Subcutaneous abdominal adipose tissue (tissue), 5 donors: ENCODE measurements around the gene S1PR3.

Source experiments
- H3K27ac ChIP-seq: one replicate; pipeline ENCODE4 v1.7.0; 2013; ENCODE audit warnings: low read depth, mild to moderate bottlenecking, inconsistent platforms, low read length, moderate library complexity
- H3K27me3 ChIP-seq, 5 donors: one replicate each; pipeline ENCODE4 v1.7.0; 2013; ENCODE audit warnings: low read length in 5 of 5, inconsistent platforms in 1 of 5; ENCODE audit not compliant: control insufficient read depth in 5 of 5, insufficient read depth in 4 of 5
- H3K36me3 ChIP-seq, 5 donors: one replicate each; pipeline ENCODE4 v1.7.0; 2013; ENCODE audit warnings: low read length in 5 of 5; ENCODE audit not compliant: control insufficient read depth in 5 of 5, insufficient read depth in 5 of 5
- H3K4me1 ChIP-seq, 5 donors: one replicate each; pipeline ENCODE4 v1.7.0; 2013; ENCODE audit warnings: low read length in 5 of 5, mild to moderate bottlenecking in 3 of 5, moderate library complexity in 1 of 5; ENCODE audit not compliant: control insufficient read depth in 5 of 5, insufficient read depth in 5 of 5
- H3K4me3 ChIP-seq, 5 donors: one replicate each; pipeline ENCODE4 v1.7.0; 2013; ENCODE audit warnings: low read length in 5 of 5, low read depth in 1 of 5
- H3K9ac ChIP-seq, 5 donors: one replicate each; pipeline ENCODE4 v1.7.0; 2013; ENCODE audit warnings: low read length in 5 of 5, mild to moderate bottlenecking in 4 of 5, moderate library complexity in 3 of 5
- H3K9me3 ChIP-seq, 5 donors: one replicate each; pipeline ENCODE4 v1.7.0; 2013; ENCODE audit warnings: low read length in 5 of 5; ENCODE audit not compliant: control insufficient read depth in 5 of 5
- donor health status: healthy.
- donor health status: healthy.
- donor health status: healthy.
- donor health status: healthy.
- donor health status: healthy.

The S1PR3 gene

DNA sequence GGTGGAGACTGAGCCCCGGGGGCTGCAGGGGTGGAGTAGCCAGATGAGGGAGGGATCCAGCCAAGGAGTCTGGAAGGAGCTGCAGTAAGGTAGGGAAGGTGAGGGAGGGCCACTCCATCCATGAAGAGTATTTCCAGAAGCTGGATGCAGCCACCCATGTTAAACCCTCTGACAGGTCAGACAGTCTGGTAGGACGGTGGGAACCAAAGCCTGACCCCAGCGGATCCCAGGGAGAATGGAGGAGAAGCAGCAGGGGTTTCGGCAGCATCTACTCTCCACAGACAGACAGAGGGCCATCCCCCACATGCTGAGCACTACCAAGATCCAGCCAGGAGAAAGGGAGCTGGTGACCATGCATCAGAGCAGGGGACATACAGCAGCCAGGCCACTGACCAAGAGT lies 22.5 kb upstream of the S1PR3 start:
- H3K27me3 ChIP-seq: peaks cover 0 to 6% (median 0%) of the 10 kb centered on the region in 5 donors
- H3K9ac ChIP-seq: no peak overlapping the region
- no peak overlapping the region for H3K27ac ChIP-seq
- no peaks in the 10 kb centered on the region for H3K4me1 ChIP-seq
- H3K4me3 ChIP-seq: no peak overlapping the region
- peaks cover 0 to 12% (median 9%) of the 10 kb centered on the region in 5 donors for H3K9me3 ChIP-seq
- H3K36me3 ChIP-seq: no peaks in the 10 kb centered on the region

- Histone ChIP-seq H3K9me3 (peaks cover 0 to 12% (median 9%) of the 10 kb centered on the region in 5 donors), H3K4me1 (no peaks in the 10 kb centered on the region), H3K27ac (no peak overlapping the region), H3K4me3 (no peak overlapping the region), H3K36me3 (no peaks in the 10 kb centered on the region), H3K9ac (no peak overlapping the region), H3K27me3 (peaks cover 0 to 8% (median 0%) of the 10 kb centered on the region in 5 donors)
Observed at GRCh38 chr9:88969646-88970373, 21.5 kb upstream of the S1PR3 start.

GRCh38 chr9:88971131-88971960 lies 19.9 kb upstream of the S1PR3 start:
- H3K4me1 ChIP-seq: no peaks in the 10 kb centered on the region
- peaks cover 0 to 8% (median 3%) of the 10 kb centered on the region in 5 donors for H3K27me3 ChIP-seq
- no peak overlapping the region for H3K9ac ChIP-seq
- no peaks in the 10 kb centered on the region for H3K36me3 ChIP-seq
- no peak overlapping the region for H3K4me3 ChIP-seq
- peaks cover 0 to 12% (median 9%) of the 10 kb centered on the region in 5 donors for H3K9me3 ChIP-seq
- no peak overlapping the region for H3K27ac ChIP-seq

GRCh38 chr9:88972401-88972800 lies 18.9 kb upstream of the S1PR3 start:
- Histone ChIP-seq H3K4me3 (no peak overlapping the region), H3K36me3 (no peaks in the 10 kb centered on the region), H3K27ac (no peak overlapping the region), H3K9ac (no peak overlapping the region), H3K4me1 (no peaks in the 10 kb centered on the region), H3K9me3 (peaks cover 0 to 12% (median 9%) of the 10 kb centered on the region in 5 donors), H3K27me3 (peaks cover 0 to 8% (median 3%) of the 10 kb centered on the region in 5 donors)

- H3K4me3 ChIP-seq: no peak overlapping the region
- peaks cover 0 to 8% (median 3%) of the 10 kb centered on the region in 5 donors for H3K27me3 ChIP-seq
- no peaks in the 10 kb centered on the region for H3K36me3 ChIP-seq
- peaks cover 0 to 12% (median 9%) of the 10 kb centered on the region in 5 donors for H3K9me3 ChIP-seq
- no peak overlapping the region for H3K9ac ChIP-seq
- H3K27ac ChIP-seq: no peak overlapping the region
- H3K4me1 ChIP-seq: no peaks in the 10 kb centered on the region
Observed at GRCh38 chr9:88973281-88974045, 17.8 kb upstream of the S1PR3 start.

GRCh38 chr9:88974641-88975040 lies 16.6 kb upstream of the S1PR3 start:
- H3K4me3 ChIP-seq: no peak overlapping the region
- peaks cover 0 to 6% (median 4%) of the 10 kb centered on the region in 5 donors for H3K4me1 ChIP-seq
- H3K9me3 ChIP-seq: peaks cover 0 to 12% (median 9%) of the 10 kb centered on the region in 5 donors
- no peaks in the 10 kb centered on the region for H3K36me3 ChIP-seq
- H3K27me3 ChIP-seq: peaks cover 0 to 8% (median 0%) of the 10 kb centered on the region in 5 donors
- H3K9ac ChIP-seq: no peak overlapping the region
- H3K27ac ChIP-seq: no peak overlapping the region

DNA sequence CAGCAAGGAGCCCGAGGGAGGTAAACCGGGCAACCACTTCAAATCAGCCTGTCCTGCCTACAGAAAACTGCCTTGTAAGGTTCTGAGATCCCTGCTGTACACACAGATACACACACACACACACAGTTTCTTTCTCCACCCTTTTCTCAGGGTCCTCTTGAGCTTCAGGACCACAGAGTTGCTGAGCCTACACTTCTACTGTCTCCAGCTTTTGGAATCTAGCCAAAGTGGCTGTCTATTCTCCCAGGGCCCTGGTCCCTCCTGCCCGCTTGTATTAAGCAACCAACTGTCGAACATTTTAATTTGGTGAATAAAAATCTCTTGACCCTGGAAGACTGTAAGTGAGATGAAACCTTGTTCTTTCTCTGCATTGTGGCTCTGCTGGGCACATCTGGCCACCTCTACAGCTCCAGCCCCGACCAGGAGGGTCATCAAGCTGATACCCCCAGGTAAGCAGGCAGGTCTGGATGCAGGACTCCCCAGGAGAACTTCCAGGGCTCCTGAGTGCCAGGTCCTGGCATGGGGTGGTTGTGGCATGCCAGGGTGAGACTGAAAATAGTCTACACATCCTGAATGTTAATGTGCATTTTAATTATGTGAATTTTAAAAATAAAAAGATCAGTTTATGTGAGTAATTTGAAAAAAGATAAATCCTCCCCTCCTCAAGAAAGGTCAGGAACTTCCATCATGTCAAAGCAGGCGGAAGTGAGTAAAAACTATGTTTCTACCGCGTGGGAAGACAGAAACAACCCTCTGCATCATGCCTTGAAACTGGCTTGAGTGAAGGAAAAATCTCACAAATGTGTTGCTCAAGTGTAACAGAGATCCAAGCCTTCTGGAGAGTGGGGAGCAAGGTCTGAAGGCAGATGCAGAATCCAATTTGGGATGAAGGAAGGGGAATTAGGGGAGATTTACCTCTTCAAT lies 15.0 kb upstream of the S1PR3 start:
- H3K36me3 ChIP-seq: no peaks in the 10 kb centered on the region
- no peak overlapping the region for H3K4me3 ChIP-seq
- peaks cover 0 to 6% (median 4%) of the 10 kb centered on the region in 5 donors for H3K4me1 ChIP-seq
- H3K9me3 ChIP-seq: peaks cover 0 to 12% (median 9%) of the 10 kb centered on the region in 5 donors
- H3K27me3 ChIP-seq: peaks cover 0 to 4% (median 0%) of the 10 kb centered on the region in 5 donors
- no peak overlapping the region for H3K27ac ChIP-seq
- no peak overlapping the region for H3K9ac ChIP-seq

DNA sequence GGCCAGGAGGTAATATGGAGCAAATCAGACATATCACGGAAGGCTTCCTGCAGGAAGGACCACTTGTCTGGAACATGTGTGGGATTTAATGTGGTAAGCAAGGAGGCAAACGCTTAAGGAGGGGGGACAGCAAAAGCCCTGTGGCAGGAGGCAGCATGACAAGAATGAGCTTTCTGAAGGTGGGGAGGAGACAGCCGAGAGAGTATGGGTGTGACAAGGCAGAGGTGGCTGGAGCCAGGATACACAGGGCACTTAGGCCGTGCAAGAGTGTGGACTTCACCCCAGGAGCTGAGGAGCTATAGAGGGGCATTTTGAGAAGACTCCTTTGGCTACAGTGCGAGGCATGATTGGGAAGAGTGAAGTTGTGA lies 14.4 kb upstream of the S1PR3 start:
- Histone ChIP-seq H3K9me3 (peaks cover 0 to 12% (median 9%) of the 10 kb centered on the region in 5 donors), H3K27ac (no peak overlapping the region), H3K4me3 (no peak overlapping the region), H3K27me3 (peaks cover 0 to 4% (median 0%) of the 10 kb centered on the region in 5 donors), H3K9ac (no peak overlapping the region), H3K36me3 (no peaks in the 10 kb centered on the region), H3K4me1 (peaks cover 0 to 6% (median 4%) of the 10 kb centered on the region in 5 donors)

- H3K27ac ChIP-seq: no peak overlapping the region
Observed at GRCh38 chr9:88978034-88978433, 13.2 kb upstream of the S1PR3 start.

More at GRCh38 chr9:88978034-88978433, 13.2 kb upstream of the S1PR3 start:
- no peak overlapping the region for H3K9ac ChIP-seq
- H3K4me3 ChIP-seq: no peak overlapping the region
- peaks cover 0 to 4% (median 0%) of the 10 kb centered on the region in 5 donors for H3K27me3 ChIP-seq
- peaks cover 0 to 5% (median 4%) of the 10 kb centered on the region in 5 donors for H3K9me3 ChIP-seq
- peaks cover 0 to 6% (median 4%) of the 10 kb centered on the region in 5 donors for H3K4me1 ChIP-seq
- H3K36me3 ChIP-seq: no peaks in the 10 kb centered on the region
